ENCODE data around the gene TMEM119. TPM values are rescaled to one million over a fixed set of nuclear protein-coding genes. Genes with fewer than 3 reads are reported as not detected.
"Not testable (repeated sequence)": the region's sequence is repeated elsewhere in the genome, so short reads cannot be mapped to it uniquely, and the experiment has no call there.

Gene TMEM119
- polyA plus RNA-seq, 4 donors: 0.67 to 12.3 (median 6.0) TPM

GRCh38 chr12:108595711-108596647 is 1.9 kb downstream of the TMEM119 start:
- peak overlapping the region in 1 of 3 donors; percentile 58 for H3K4me3 ChIP-seq (ENCODE audit: low read depth in 1 of 3, low read length in 3 of 3)
- no peaks in the 10 kb centered on the region for H3K27me3 ChIP-seq (ENCODE audit: control insufficient read depth in 3 of 3, insufficient read depth in 3 of 3, low read length in 3 of 3)
- peak overlapping the region in 1 of 3 donors; percentile 30 for H3K27ac ChIP-seq (ENCODE audit: low read depth in 1 of 3, low read length in 2 of 3)
- peaks cover 0 to 2% (median 0%) of the 10 kb centered on the region in 3 donors for H3K36me3 ChIP-seq (ENCODE audit: control insufficient read depth in 3 of 3, insufficient read depth in 2 of 3, low read depth in 1 of 3, low read length in 3 of 3)
- no peaks in the 10 kb centered on the region for H3K9me3 ChIP-seq (ENCODE audit: control insufficient read depth in 2 of 2, insufficient read depth in 1 of 2, low read depth in 1 of 2, low read length in 1 of 2)
- peaks cover 0 to 3% (median 0%) of the 10 kb centered on the region in 3 donors for H3K4me1 ChIP-seq (ENCODE audit: control insufficient read depth in 3 of 3, insufficient read depth in 2 of 3, low read depth in 1 of 3, low read length in 2 of 3)
- 74 to 76% (median 76%) methylated on average over 17 of the region's 17 CpGs for WGBS, 3 donors
- FAIRE-seq (no peak), DNase-seq (no peak)

DNA sequence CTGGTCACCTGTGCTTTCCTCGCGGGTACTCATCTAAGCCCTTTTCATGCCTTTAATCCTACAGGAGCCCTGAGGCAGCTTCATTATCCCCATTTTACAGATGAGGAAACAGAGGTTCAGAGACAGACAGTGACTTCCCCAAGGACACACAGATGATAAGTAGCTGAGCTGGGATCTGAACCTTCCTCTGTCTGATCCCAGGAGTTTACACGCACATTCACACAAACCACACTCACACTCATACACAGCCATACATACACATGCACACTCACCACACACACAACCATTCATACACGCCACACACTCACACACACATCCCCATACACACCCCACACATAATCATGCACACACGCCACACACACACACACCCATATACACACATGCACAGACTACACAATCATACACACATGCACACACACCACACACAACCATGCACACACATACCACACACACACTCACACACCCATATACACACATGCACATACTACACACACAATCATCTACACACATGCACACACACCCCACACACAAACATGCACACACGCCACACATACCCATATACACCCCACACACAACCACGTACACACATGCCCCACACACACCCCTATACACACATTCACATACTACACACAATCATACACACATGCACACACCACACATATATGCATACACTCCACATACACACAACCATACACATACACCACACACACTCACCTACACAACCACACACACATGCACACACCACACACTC is 2.7 kb downstream of the TMEM119 start:
- 87 to 91% (median 89%) methylated on average over 7 of the region's 7 CpGs for WGBS, 3 donors
- DNase-seq (no peak), FAIRE-seq (no peak)
- no peaks in the 10 kb centered on the region for H3K27me3 ChIP-seq (ENCODE audit: control insufficient read depth in 3 of 3, insufficient read depth in 3 of 3, low read length in 3 of 3)
- peaks cover 0 to 3% (median 0%) of the 10 kb centered on the region in 3 donors for H3K4me1 ChIP-seq (ENCODE audit: control insufficient read depth in 3 of 3, insufficient read depth in 2 of 3, low read depth in 1 of 3, low read length in 2 of 3)
- peaks cover 0 to 2% (median 0%) of the 10 kb centered on the region in 3 donors for H3K36me3 ChIP-seq (ENCODE audit: control insufficient read depth in 3 of 3, insufficient read depth in 2 of 3, low read depth in 1 of 3, low read length in 3 of 3)
- H3K27ac ChIP-seq (ENCODE audit: low read depth in 1 of 3, low read length in 2 of 3): no peak overlapping the region
- no peaks in the 10 kb centered on the region for H3K9me3 ChIP-seq (ENCODE audit: control insufficient read depth in 2 of 2, insufficient read depth in 1 of 2, low read depth in 1 of 2, low read length in 1 of 2)
- H3K4me3 ChIP-seq (ENCODE audit: low read depth in 1 of 3, low read length in 3 of 3): no peak overlapping the region

DNA sequence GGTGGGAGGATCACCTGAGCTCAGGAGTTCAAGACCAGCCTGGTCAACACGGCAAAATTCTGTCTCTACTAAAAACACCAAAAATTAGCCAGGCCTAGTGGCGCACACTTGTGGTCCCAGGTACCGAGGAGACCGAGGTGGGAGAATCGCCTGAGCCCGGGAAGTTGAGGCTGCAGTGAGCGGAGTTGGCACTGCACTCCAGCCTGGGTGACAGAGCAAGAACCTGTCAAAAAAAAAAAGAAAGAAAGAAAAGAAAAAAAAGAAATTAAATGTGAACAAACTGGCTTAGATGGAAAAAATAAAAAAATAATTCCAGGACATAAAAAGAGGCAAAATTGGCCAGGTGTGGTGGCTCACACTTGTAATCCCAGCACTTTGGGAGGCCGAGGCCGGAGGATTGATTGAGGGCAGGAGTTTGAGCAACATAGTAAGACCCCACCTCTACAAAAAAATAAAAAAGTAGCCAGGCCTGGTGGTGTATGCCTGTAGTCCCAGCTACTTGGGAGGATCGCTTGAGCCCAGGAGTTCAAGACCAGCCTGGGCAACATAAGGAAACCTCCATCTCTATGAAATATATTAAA is 3.5 kb downstream of the TMEM119 start:
- H3K9me3 ChIP-seq (ENCODE audit: control insufficient read depth in 2 of 2, insufficient read depth in 1 of 2, low read depth in 1 of 2, low read length in 1 of 2): no peaks in the 10 kb centered on the region
- peaks cover 0 to 3% (median 0%) of the 10 kb centered on the region in 3 donors for H3K4me1 ChIP-seq (ENCODE audit: control insufficient read depth in 3 of 3, insufficient read depth in 2 of 3, low read depth in 1 of 3, low read length in 2 of 3)
- FAIRE-seq (no peak), DNase-seq (no peak)
- no peak overlapping the region for H3K27ac ChIP-seq (ENCODE audit: low read depth in 1 of 3, low read length in 2 of 3)
- H3K36me3 ChIP-seq (ENCODE audit: control insufficient read depth in 3 of 3, insufficient read depth in 2 of 3, low read depth in 1 of 3, low read length in 3 of 3): peaks cover 0 to 2% (median 0%) of the 10 kb centered on the region in 3 donors
- WGBS, 3 donors: 93 to 94% (median 93%) methylated on average over 10 of the region's 10 CpGs
- no peak overlapping the region for H3K4me3 ChIP-seq (ENCODE audit: low read depth in 1 of 3, low read length in 3 of 3)
- no peaks in the 10 kb centered on the region for H3K27me3 ChIP-seq (ENCODE audit: control insufficient read depth in 3 of 3, insufficient read depth in 3 of 3, low read length in 3 of 3)

DNA sequence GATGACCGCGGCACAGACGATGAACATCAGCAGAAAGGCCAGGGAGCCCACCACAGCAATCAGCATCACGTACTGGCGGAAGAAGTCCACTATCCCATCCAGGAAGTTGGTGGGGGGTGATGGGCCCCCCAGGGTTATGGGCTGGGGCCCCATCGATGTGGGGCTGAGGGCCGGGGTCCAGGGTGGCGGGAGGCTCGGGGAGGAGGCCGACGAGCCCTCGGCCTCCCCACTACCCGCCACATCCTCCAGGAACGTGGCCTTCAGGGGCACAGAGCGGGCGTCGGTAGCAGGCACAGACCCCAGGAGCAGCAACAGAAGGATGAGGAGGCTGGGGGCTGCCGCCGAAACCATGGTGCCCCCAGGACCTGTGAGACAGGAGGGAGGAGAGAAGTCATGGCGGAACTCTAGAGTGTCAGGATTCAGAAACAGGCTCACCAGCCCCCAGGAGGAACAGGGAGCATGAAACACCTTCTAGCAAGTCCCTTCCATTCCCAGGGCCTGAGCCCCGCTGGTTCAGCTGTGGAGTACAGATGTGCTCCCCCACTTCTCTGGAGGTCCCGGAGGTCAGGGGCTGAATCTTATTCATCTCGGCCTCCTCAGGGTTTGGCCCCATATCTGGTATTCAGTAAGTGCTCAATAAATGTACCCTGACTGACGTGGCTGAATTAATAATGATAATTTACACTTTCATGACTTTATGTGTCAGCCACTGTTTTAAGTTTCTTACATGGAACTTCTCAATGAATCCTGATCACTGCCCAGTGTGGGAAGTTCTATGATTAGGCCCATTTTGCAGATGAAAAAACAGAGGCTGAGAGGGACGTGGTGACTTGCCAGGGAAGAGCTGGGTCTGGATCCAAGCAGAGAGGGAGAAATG is 5.6 kb downstream of the TMEM119 start:
- DNase-seq (no peak), FAIRE-seq (no peak)
- 89 to 93% (median 90%) methylated on average over 25 of the region's 25 CpGs for WGBS, 3 donors
- H3K9me3 ChIP-seq (ENCODE audit: control insufficient read depth in 2 of 2, insufficient read depth in 1 of 2, low read depth in 1 of 2, low read length in 1 of 2): no peaks in the 10 kb centered on the region
- no peak overlapping the region for H3K27ac ChIP-seq (ENCODE audit: low read depth in 1 of 3, low read length in 2 of 3)
- no peak overlapping the region for H3K4me3 ChIP-seq (ENCODE audit: low read depth in 1 of 3, low read length in 3 of 3)
- no peaks in the 10 kb centered on the region for H3K27me3 ChIP-seq (ENCODE audit: control insufficient read depth in 3 of 3, insufficient read depth in 3 of 3, low read length in 3 of 3)
- peaks cover 0 to 2% (median 0%) of the 10 kb centered on the region in 3 donors for H3K36me3 ChIP-seq (ENCODE audit: control insufficient read depth in 3 of 3, insufficient read depth in 2 of 3, low read depth in 1 of 3, low read length in 3 of 3)
- no peaks in the 10 kb centered on the region for H3K4me1 ChIP-seq (ENCODE audit: control insufficient read depth in 3 of 3, insufficient read depth in 2 of 3, low read depth in 1 of 3, low read length in 2 of 3)

DNA sequence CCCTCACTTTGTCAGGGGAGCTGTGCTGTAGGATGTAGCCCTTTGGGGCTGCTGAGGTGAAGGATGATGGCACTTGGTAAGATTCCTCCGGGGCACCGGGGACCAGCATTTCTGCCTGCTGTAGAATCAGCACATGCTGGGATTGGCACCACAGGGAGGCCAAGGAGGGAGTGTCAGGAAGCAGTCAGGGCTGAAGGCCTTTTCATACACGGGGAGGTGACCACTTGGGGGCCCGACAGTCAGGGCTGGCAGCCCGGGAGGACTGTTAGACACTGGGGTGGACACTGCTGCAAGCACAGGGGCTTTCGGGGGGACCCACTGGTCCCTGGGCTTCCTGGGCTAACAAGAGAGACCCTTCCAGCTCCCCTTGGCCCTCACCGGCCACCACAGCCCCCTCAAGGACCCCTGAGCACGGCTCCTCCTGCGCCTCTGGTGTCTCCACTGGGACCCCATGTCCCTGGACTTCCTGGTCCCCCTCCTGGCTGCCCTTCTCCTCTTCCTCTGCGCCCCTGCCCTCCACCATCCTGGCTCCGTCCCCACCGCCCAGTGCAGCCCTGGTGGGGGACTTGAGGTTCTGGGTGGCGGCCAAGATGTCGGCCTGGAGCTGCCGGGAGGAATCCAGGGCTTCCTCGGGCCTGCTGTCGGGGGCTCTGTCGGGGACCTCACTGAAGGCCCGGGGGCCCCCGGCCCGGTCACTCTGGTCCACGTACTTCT is 6.5 kb downstream of the TMEM119 start:
- no peak overlapping the region for H3K4me3 ChIP-seq (ENCODE audit: low read depth in 1 of 3, low read length in 3 of 3)
- H3K4me1 ChIP-seq (ENCODE audit: control insufficient read depth in 3 of 3, insufficient read depth in 2 of 3, low read depth in 1 of 3, low read length in 2 of 3): no peaks in the 10 kb centered on the region
- FAIRE-seq: no peak
- H3K27ac ChIP-seq (ENCODE audit: low read depth in 1 of 3, low read length in 2 of 3): no peak overlapping the region
- 83 to 85% (median 83%) methylated on average over 21 to 22 of the region's 22 CpGs for WGBS, 3 donors
- no peak for DNase-seq
- no peaks in the 10 kb centered on the region for H3K27me3 ChIP-seq (ENCODE audit: control insufficient read depth in 3 of 3, insufficient read depth in 3 of 3, low read length in 3 of 3)
- H3K9me3 ChIP-seq (ENCODE audit: control insufficient read depth in 2 of 2, insufficient read depth in 1 of 2, low read depth in 1 of 2, low read length in 1 of 2): no peaks in the 10 kb centered on the region
- peaks cover 0 to 2% (median 0%) of the 10 kb centered on the region in 3 donors for H3K36me3 ChIP-seq (ENCODE audit: control insufficient read depth in 3 of 3, insufficient read depth in 2 of 3, low read depth in 1 of 3, low read length in 3 of 3)

DNA sequence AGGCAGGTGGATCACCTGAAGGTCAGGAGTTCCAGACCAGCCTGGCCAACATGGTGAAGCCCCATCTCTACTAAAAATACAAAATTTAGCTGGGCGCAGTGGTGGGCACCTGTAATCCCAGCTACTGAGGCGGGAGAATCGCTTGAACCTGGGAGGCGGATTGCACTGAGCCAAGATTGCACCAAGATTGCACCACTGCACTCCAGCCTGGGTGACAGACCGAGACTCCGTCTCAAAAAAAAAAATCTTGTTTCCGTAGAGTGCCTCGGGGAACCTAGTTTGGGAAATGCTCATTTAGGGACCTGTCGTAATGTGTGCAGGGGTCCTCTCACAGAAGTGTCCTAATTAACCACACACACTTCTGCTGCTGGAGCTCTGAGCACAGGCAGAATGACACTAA is 7.4 kb downstream of the TMEM119 start:
- 86 to 93% (median 89%) methylated on average over 9 of the region's 9 CpGs for WGBS, 3 donors
- not testable (repeated sequence) for H3K4me1 ChIP-seq (ENCODE audit: control insufficient read depth in 3 of 3, insufficient read depth in 2 of 3, low read depth in 1 of 3, low read length in 2 of 3); H3K27me3 ChIP-seq (ENCODE audit: control insufficient read depth in 3 of 3, insufficient read depth in 3 of 3, low read length in 3 of 3); H3K36me3 ChIP-seq (ENCODE audit: control insufficient read depth in 3 of 3, insufficient read depth in 2 of 3, low read depth in 1 of 3, low read length in 3 of 3); H3K9me3 ChIP-seq (ENCODE audit: control insufficient read depth in 2 of 2, insufficient read depth in 1 of 2, low read depth in 1 of 2, low read length in 1 of 2); H3K27ac ChIP-seq (ENCODE audit: low read depth in 1 of 3, low read length in 2 of 3); DNase-seq; H3K4me3 ChIP-seq (ENCODE audit: low read depth in 1 of 3, low read length in 3 of 3); FAIRE-seq

GRCh38 chr12:108589840-108590229 is 8.0 kb downstream of the TMEM119 start:
- 54 to 60% (median 58%) methylated on average over 7 of the region's 7 CpGs for WGBS, 3 donors

More at GRCh38 chr12:108589840-108590229, 8.0 kb downstream of the TMEM119 start:
- Histone ChIP-seq H3K9me3 (ENCODE audit: control insufficient read depth in 2 of 2, insufficient read depth in 1 of 2, low read depth in 1 of 2, low read length in 1 of 2) (no peaks in the 10 kb centered on the region), H3K36me3 (ENCODE audit: control insufficient read depth in 3 of 3, insufficient read depth in 2 of 3, low read depth in 1 of 3, low read length in 3 of 3) (peaks cover 0 to 2% (median 0%) of the 10 kb centered on the region in 3 donors), H3K4me3 (ENCODE audit: low read depth in 1 of 3, low read length in 3 of 3) (no peak overlapping the region), H3K27me3 (ENCODE audit: control insufficient read depth in 3 of 3, insufficient read depth in 3 of 3, low read length in 3 of 3) (no peaks in the 10 kb centered on the region), H3K27ac (ENCODE audit: low read depth in 1 of 3, low read length in 2 of 3) (no peak overlapping the region), H3K4me1 (ENCODE audit: control insufficient read depth in 3 of 3, insufficient read depth in 2 of 3, low read depth in 1 of 3, low read length in 2 of 3) (no peaks in the 10 kb centered on the region)
- FAIRE-seq (no peak), DNase-seq (no peak)

All from small intestine (tissue), 7 donors.